GM12878 (cell line): ENCODE data around the gene CNRIP1. TPM values are rescaled to one million over a fixed set of nuclear protein-coding genes. Genes with fewer than 3 reads are reported as not detected.
A peak's percentile ranks its signal among the peaks of the same experiment; 100 is the strongest.

ENCODE experiments used
- EED ChIP-seq: sonication (generic); IDR thresholded peaks from 2 replicates; pipeline ENCODE4 v1.6.1; 2016; ENCODE audit warnings: antibody characterized with exemption, low read depth
- ETV6 ChIP-seq, 2 experiments: fragments of 450-650 bp in 1 of 2; IDR thresholded peaks in 1 of 2; conservative IDR thresholded peaks in 1 of 2; 2 replicates each; pipeline ENCODE4 v1.6.1; 2014; ENCODE audit warnings: antibody characterized with exemption in 1 of 2, borderline replicate concordance in 1 of 2, low read depth in 1 of 2, mild to moderate bottlenecking in 1 of 2, moderate library complexity in 1 of 2
- HDAC2 ChIP-seq: fragments of 200-600 bp; sonication (generic); IDR thresholded peaks from 2 replicates; pipeline ENCODE4 v1.6.1; 2017
- LARP7 ChIP-seq: fragments of 450-650 bp; IDR thresholded peaks from 2 replicates; pipeline ENCODE4 v1.6.1; 2017; ENCODE audit warnings: mild to moderate bottlenecking
- MXI1 ChIP-seq: fragments of 150-350 bp; IDR thresholded peaks from 2 replicates; pipeline ENCODE4 v1.6.1; 2011; ENCODE audit warnings: low read depth, mild to moderate bottlenecking, inconsistent platforms, low read length, improper control_type of control experiment
- SRF ChIP-seq, 2 experiments: IDR thresholded peaks; 2 replicates each; pipeline ENCODE4 v1.6.1; 2011; ENCODE audit warnings: low read depth in 2 of 2, low read length in 2 of 2, mild to moderate bottlenecking in 1 of 2, moderate library complexity in 1 of 2
- TBL1XR1 ChIP-seq: IDR thresholded peaks from 2 replicates; pipeline ENCODE4 v1.6.1; 2012; ENCODE audit warnings: low read depth, low read length, improper control_type of control experiment
- polyA plus RNA-seq, 11 experiments: library from polyadenylated mRNA; depleted of rRNA in 4 of 11; unstranded in 6 of 11; stranded (reverse) in 5 of 11; fragments of >200 nt; fragmentation: Nextera tagmentation in 4 of 11; fragmentation: Illumina TruSeq in 1 of 11; extraction: Ambion mirVana in 4 of 11; extraction: Trizol in 1 of 11; gene quantifications; 1 replicate in 1 of 11; 2 replicates in 10 of 11; pipeline versions ENCODE4 v1.2.1 to v1.2.3, GENCODE V29; 2011 to 2016; ENCODE audit warnings: inconsistent platforms in 2 of 11, missing spikeins in 2 of 11, low read depth in 1 of 11
- total RNA-seq, 4 experiments: library from RNA; depleted of rRNA in 3 of 4; stranded (reverse); fragments of >200 nt in 3 of 4; fragmentation: Illumina TruSeq in 1 of 4; extraction: Trizol in 1 of 4; gene quantifications; 2 replicates each; pipeline versions ENCODE4 v1.2.1 to v1.2.3, GENCODE V29; 2013 to 2021
- TF ChIP-seq, protein P1 (sequence below): fragments of 450-650 bp; IDR thresholded peaks from 2 replicates; pipeline ENCODE4 v1.6.1; 2017; ENCODE audit warnings: mild to moderate bottlenecking, moderate library complexity
- TF ChIP-seq, protein P2 (sequence below): fragments of 450-650 bp; conservative IDR thresholded peaks from 2 replicates; pipeline ENCODE4 v1.6.1; 2017; ENCODE audit warnings: mild to moderate bottlenecking, moderate library complexity
- TF ChIP-seq, protein P3 (sequence below): fragments of 150-350 bp; IDR thresholded peaks from 2 replicates; pipeline ENCODE4 v1.6.1; 2014; ENCODE audit warnings: mild to moderate bottlenecking, low read depth, low read length
- TF ChIP-seq, protein P4 (sequence below): IDR thresholded peaks from 2 replicates; pipeline ENCODE4 v1.6.1; 2011; ENCODE audit warnings: low read depth, low read length, improper control_type of control experiment, borderline replicate concordance
- TF ChIP-seq, protein P5 (sequence below): fragments of 450-650 bp; formaldehyde crosslinking; IDR thresholded peaks from 2 replicates; pipeline ENCODE4 v1.5.0; 2022; ENCODE audit warnings: mild to moderate bottlenecking, missing genetic modification characterization
- TF ChIP-seq, protein P6 (sequence below): IDR thresholded peaks from 2 replicates; pipeline ENCODE4 v1.6.1; 2011; ENCODE audit warnings: mild to moderate bottlenecking, low read depth, low read length, moderate library complexity; ENCODE audit not compliant: insufficient replicate concordance
- TF ChIP-seq, protein P7 (sequence below): IDR thresholded peaks from 2 replicates; pipeline ENCODE4 v1.6.1; 2012; ENCODE audit warnings: low read depth, low read length, improper control_type of control experiment

CNRIP1 gene
- total and polyA plus RNA-seq, 10 of the 15 experiments (the other 5 are each of a cell fraction or from before 2014, with no cell fraction given) = not detected

DNA sequence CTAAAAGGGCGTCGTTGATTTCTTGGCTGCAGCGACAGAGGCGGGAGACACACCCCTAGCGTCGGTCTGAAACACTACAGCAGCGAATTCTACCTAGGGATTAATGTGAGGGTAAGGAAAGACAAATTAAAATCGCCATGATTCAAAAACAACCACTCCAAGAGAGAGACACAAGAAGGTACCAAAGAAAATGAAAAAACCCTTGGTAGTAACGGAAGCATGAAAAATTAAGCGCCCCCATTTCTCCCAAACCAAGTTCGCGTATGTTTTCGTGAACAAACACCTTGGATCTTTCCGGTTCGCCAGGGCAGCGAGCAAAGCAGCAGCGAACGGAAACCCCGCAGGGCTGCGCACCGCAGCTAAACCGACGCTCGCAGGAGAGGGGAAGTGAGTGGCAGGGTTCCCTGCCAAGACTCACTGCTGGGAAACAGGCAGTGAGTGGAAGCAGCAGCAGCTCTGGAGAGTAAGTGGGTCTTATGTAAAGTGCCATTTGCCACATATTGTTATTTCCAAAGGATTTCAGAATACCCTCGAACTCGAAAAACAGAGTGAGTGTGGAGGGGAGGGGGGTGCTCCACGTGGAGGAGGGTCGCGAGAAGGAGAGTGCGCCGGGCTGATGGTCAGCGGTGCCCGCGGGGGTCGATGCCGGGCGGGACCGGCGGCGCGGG, 68.4 kb downstream of the CNRIP1 start (continued):
- TF ChIP-seq, protein P1, sequence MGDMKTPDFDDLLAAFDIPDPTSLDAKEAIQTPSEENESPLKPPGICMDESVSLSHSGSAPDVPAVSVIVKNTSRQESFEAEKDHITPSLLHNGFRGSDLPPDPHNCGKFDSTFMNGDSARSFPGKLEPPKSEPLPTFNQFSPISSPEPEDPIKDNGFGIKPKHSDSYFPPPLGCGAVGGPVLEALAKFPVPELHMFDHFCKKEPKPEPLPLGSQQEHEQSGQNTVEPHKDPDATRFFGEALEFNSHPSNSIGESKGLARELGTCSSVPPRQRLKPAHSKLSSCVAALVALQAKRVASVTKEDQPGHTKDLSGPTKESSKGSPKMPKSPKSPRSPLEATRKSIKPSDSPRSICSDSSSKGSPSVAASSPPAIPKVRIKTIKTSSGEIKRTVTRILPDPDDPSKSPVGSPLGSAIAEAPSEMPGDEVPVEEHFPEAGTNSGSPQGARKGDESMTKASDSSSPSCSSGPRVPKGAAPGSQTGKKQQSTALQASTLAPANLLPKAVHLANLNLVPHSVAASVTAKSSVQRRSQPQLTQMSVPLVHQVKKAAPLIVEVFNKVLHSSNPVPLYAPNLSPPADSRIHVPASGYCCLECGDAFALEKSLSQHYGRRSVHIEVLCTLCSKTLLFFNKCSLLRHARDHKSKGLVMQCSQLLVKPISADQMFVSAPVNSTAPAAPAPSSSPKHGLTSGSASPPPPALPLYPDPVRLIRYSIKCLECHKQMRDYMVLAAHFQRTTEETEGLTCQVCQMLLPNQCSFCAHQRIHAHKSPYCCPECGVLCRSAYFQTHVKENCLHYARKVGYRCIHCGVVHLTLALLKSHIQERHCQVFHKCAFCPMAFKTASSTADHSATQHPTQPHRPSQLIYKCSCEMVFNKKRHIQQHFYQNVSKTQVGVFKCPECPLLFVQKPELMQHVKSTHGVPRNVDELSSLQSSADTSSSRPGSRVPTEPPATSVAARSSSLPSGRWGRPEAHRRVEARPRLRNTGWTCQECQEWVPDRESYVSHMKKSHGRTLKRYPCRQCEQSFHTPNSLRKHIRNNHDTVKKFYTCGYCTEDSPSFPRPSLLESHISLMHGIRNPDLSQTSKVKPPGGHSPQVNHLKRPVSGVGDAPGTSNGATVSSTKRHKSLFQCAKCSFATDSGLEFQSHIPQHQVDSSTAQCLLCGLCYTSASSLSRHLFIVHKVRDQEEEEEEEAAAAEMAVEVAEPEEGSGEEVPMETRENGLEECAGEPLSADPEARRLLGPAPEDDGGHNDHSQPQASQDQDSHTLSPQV = no peak
- no peak for TF ChIP-seq ETV6 (conservative IDR thresholded peaks at IDR 0.05 in 1 of 2, IDR thresholded peaks at IDR 0.05 in 1 of 2; ENCODE audit: borderline replicate concordance in 1 of 2, low read depth in 1 of 2)
- no peak for TF ChIP-seq LARP7
- TF ChIP-seq SRF (IDR thresholded peaks at IDR 0.05; ENCODE audit: low read depth in 2 of 2, low read length in 2 of 2) = no peak
- TF ChIP-seq, protein P2, sequence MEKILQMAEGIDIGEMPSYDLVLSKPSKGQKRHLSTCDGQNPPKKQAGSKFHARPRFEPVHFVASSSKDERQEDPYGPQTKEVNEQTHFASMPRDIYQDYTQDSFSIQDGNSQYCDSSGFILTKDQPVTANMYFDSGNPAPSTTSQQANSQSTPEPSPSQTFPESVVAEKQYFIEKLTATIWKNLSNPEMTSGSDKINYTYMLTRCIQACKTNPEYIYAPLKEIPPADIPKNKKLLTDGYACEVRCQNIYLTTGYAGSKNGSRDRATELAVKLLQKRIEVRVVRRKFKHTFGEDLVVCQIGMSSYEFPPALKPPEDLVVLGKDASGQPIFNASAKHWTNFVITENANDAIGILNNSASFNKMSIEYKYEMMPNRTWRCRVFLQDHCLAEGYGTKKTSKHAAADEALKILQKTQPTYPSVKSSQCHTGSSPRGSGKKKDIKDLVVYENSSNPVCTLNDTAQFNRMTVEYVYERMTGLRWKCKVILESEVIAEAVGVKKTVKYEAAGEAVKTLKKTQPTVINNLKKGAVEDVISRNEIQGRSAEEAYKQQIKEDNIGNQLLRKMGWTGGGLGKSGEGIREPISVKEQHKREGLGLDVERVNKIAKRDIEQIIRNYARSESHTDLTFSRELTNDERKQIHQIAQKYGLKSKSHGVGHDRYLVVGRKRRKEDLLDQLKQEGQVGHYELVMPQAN = no peak; the same call in 1 of the 2 replicates
- TF ChIP-seq TBL1XR1 = 0 out of 2 replicates have a peak, but pooled peaks have one; percentile 58
- TF ChIP-seq, protein P3, sequence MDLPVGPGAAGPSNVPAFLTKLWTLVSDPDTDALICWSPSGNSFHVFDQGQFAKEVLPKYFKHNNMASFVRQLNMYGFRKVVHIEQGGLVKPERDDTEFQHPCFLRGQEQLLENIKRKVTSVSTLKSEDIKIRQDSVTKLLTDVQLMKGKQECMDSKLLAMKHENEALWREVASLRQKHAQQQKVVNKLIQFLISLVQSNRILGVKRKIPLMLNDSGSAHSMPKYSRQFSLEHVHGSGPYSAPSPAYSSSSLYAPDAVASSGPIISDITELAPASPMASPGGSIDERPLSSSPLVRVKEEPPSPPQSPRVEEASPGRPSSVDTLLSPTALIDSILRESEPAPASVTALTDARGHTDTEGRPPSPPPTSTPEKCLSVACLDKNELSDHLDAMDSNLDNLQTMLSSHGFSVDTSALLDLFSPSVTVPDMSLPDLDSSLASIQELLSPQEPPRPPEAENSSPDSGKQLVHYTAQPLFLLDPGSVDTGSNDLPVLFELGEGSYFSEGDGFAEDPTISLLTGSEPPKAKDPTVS = no peak
- TF ChIP-seq, protein P4, sequence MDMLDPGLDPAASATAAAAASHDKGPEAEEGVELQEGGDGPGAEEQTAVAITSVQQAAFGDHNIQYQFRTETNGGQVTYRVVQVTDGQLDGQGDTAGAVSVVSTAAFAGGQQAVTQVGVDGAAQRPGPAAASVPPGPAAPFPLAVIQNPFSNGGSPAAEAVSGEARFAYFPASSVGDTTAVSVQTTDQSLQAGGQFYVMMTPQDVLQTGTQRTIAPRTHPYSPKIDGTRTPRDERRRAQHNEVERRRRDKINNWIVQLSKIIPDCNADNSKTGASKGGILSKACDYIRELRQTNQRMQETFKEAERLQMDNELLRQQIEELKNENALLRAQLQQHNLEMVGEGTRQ = no peak
- TF ChIP-seq, protein P5, sequence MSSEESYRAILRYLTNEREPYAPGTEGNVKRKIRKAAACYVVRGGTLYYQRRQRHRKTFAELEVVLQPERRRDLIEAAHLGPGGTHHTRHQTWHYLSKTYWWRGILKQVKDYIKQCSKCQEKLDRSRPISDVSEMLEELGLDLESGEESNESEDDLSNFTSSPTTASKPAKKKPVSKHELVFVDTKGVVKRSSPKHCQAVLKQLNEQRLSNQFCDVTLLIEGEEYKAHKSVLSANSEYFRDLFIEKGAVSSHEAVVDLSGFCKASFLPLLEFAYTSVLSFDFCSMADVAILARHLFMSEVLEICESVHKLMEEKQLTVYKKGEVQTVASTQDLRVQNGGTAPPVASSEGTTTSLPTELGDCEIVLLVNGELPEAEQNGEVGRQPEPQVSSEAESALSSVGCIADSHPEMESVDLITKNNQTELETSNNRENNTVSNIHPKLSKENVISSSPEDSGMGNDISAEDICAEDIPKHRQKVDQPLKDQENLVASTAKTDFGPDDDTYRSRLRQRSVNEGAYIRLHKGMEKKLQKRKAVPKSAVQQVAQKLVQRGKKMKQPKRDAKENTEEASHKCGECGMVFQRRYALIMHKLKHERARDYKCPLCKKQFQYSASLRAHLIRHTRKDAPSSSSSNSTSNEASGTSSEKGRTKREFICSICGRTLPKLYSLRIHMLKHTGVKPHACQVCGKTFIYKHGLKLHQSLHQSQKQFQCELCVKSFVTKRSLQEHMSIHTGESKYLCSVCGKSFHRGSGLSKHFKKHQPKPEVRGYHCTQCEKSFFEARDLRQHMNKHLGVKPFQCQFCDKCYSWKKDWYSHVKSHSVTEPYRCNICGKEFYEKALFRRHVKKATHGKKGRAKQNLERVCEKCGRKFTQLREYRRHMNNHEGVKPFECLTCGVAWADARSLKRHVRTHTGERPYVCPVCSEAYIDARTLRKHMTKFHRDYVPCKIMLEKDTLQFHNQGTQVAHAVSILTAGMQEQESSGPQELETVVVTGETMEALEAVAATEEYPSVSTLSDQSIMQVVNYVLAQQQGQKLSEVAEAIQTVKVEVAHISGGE (CRISPR knock-in tag) = no peak
- TF ChIP-seq HDAC2 = no peak
- peak; percentile 84 for TF ChIP-seq MXI1
- TF ChIP-seq EED = no peak
- TF ChIP-seq, protein P6, sequence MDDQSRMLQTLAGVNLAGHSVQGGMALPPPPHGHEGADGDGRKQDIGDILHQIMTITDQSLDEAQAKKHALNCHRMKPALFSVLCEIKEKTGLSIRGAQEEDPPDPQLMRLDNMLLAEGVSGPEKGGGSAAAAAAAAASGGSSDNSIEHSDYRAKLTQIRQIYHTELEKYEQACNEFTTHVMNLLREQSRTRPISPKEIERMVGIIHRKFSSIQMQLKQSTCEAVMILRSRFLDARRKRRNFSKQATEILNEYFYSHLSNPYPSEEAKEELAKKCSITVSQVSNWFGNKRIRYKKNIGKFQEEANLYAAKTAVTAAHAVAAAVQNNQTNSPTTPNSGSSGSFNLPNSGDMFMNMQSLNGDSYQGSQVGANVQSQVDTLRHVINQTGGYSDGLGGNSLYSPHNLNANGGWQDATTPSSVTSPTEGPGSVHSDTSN = no peak
- TF ChIP-seq, protein P7, sequence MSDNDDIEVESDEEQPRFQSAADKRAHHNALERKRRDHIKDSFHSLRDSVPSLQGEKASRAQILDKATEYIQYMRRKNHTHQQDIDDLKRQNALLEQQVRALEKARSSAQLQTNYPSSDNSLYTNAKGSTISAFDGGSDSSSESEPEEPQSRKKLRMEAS = 0 out of 2 replicates have a peak, but pooled peaks have one; percentile 50
